WTC11 (cell line): ENCODE measurements around the gene BRS3.

Source experiments
- GABPB1 ChIP-seq: sonication (generic); formaldehyde crosslinking; IDR thresholded peaks from 2 replicates; pipeline ENCODE4 v1.8.1; 2023; ENCODE audit warnings: mild to moderate bottlenecking, missing genetic modification reagents
- NFE2L1 ChIP-seq: sonication (generic); formaldehyde crosslinking; IDR thresholded peaks from 2 replicates; pipeline ENCODE4 v1.8.1; 2023; ENCODE audit warnings: missing genetic modification reagents
- SP1 ChIP-seq: sonication (generic); formaldehyde crosslinking; conservative IDR thresholded peaks from 2 replicates; pipeline ENCODE4 v1.8.1; 2022; ENCODE audit warnings: missing genetic modification reagents
- TEAD4 ChIP-seq: sonication (generic); formaldehyde crosslinking; IDR thresholded peaks from 2 replicates; pipeline ENCODE4 v1.8.0; 2022; ENCODE audit warnings: mild to moderate bottlenecking, missing genetic modification reagents
- ZNF121 ChIP-seq: sonication (generic); formaldehyde crosslinking; IDR thresholded peaks from 2 replicates; pipeline ENCODE4 v1.8.0; 2023; ENCODE audit warnings: missing genetic modification reagents
- ZNF263 ChIP-seq: sonication (generic); formaldehyde crosslinking; IDR thresholded peaks from 2 replicates; pipeline ENCODE4 v1.8.1; 2022; ENCODE audit warnings: low read depth, mild to moderate bottlenecking, moderate library complexity, missing genetic modification reagents
- TF ChIP-seq, protein P1 (sequence below): sonication (generic); formaldehyde crosslinking; IDR thresholded peaks from 2 replicates; pipeline ENCODE4 v1.8.0; 2023; ENCODE audit warnings: missing genetic modification reagents, mild to moderate bottlenecking, borderline replicate concordance
- TF ChIP-seq, protein P2 (sequence below): fragments of 200-600 bp; IDR thresholded peaks from 2 replicates; pipeline ENCODE4 v1.8.0; 2022; ENCODE audit warnings: antibody characterized with exemption

DNA sequence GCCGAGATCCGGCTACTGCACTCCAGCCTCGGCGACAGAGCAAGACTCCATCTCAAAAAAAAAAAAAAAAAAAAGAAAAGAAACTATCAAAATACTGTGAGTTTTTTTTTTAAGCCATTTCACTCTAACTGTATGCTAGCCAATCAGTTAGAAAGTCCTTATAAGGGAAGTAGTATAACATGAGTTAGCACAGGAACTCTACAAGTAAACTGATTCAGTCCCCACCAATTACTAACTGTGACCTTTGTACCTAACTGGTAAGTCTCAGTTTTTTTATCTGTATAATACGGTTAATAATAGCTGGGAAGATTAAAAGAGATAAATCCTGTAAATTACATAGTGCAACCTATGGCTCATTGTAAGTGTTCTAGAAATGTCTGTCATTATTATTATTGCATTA is 35.1 kb upstream of the BRS3 start:
- TF ChIP-seq, protein P1, sequence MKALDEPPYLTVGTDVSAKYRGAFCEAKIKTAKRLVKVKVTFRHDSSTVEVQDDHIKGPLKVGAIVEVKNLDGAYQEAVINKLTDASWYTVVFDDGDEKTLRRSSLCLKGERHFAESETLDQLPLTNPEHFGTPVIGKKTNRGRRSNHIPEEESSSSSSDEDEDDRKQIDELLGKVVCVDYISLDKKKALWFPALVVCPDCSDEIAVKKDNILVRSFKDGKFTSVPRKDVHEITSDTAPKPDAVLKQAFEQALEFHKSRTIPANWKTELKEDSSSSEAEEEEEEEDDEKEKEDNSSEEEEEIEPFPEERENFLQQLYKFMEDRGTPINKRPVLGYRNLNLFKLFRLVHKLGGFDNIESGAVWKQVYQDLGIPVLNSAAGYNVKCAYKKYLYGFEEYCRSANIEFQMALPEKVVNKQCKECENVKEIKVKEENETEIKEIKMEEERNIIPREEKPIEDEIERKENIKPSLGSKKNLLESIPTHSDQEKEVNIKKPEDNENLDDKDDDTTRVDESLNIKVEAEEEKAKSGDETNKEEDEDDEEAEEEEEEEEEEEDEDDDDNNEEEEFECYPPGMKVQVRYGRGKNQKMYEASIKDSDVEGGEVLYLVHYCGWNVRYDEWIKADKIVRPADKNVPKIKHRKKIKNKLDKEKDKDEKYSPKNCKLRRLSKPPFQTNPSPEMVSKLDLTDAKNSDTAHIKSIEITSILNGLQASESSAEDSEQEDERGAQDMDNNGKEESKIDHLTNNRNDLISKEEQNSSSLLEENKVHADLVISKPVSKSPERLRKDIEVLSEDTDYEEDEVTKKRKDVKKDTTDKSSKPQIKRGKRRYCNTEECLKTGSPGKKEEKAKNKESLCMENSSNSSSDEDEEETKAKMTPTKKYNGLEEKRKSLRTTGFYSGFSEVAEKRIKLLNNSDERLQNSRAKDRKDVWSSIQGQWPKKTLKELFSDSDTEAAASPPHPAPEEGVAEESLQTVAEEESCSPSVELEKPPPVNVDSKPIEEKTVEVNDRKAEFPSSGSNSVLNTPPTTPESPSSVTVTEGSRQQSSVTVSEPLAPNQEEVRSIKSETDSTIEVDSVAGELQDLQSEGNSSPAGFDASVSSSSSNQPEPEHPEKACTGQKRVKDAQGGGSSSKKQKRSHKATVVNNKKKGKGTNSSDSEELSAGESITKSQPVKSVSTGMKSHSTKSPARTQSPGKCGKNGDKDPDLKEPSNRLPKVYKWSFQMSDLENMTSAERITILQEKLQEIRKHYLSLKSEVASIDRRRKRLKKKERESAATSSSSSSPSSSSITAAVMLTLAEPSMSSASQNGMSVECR (CRISPR knock-in tag): no peak
- no peak for TF ChIP-seq GABPB1 (CRISPR knock-in tag)
- TF ChIP-seq, protein P2, sequence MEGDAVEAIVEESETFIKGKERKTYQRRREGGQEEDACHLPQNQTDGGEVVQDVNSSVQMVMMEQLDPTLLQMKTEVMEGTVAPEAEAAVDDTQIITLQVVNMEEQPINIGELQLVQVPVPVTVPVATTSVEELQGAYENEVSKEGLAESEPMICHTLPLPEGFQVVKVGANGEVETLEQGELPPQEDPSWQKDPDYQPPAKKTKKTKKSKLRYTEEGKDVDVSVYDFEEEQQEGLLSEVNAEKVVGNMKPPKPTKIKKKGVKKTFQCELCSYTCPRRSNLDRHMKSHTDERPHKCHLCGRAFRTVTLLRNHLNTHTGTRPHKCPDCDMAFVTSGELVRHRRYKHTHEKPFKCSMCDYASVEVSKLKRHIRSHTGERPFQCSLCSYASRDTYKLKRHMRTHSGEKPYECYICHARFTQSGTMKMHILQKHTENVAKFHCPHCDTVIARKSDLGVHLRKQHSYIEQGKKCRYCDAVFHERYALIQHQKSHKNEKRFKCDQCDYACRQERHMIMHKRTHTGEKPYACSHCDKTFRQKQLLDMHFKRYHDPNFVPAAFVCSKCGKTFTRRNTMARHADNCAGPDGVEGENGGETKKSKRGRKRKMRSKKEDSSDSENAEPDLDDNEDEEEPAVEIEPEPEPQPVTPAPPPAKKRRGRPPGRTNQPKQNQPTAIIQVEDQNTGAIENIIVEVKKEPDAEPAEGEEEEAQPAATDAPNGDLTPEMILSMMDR: no peak
- no peak for TF ChIP-seq SP1 (CRISPR knock-in tag)
- no peak for TF ChIP-seq TEAD4
- TF ChIP-seq ZNF121: no peak
- no peak for TF ChIP-seq NFE2L1
- TF ChIP-seq ZNF263 (CRISPR knock-in tag): no peak
